ENCODE results near the gene TM4SF4. TPM values are rescaled to one million over a fixed set of nuclear protein-coding genes. Genes with fewer than 3 reads are reported as not detected.

TM4SF4 gene
- total RNA-seq, 6 experiments from 2014 or later = 210 to 473 (median 316) TPM

- peak overlapping the region in 2 of 3 donors; percentile 29 to 35 for H3K27ac ChIP-seq
- peak; percentile 83 to 94 (median 89) for DNase-seq
Observed at GRCh38 chr3:149536429-149536828, 61.9 kb downstream of the TM4SF4 start.

GRCh38 chr3:149538371-149538770 is 63.9 kb downstream of the TM4SF4 start:
- H3K4me3 ChIP-seq = no peak overlapping the region
- no peaks in the 10 kb centered on the region for H3K27me3 ChIP-seq
- H3K9me3 ChIP-seq = no peaks in the 10 kb centered on the region
- ATAC-seq = no peak
- TF ChIP-seq, protein P1, sequence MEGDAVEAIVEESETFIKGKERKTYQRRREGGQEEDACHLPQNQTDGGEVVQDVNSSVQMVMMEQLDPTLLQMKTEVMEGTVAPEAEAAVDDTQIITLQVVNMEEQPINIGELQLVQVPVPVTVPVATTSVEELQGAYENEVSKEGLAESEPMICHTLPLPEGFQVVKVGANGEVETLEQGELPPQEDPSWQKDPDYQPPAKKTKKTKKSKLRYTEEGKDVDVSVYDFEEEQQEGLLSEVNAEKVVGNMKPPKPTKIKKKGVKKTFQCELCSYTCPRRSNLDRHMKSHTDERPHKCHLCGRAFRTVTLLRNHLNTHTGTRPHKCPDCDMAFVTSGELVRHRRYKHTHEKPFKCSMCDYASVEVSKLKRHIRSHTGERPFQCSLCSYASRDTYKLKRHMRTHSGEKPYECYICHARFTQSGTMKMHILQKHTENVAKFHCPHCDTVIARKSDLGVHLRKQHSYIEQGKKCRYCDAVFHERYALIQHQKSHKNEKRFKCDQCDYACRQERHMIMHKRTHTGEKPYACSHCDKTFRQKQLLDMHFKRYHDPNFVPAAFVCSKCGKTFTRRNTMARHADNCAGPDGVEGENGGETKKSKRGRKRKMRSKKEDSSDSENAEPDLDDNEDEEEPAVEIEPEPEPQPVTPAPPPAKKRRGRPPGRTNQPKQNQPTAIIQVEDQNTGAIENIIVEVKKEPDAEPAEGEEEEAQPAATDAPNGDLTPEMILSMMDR (IDR thresholded peaks at IDR 0.05) = no peak
- TF ChIP-seq POLR2A (IDR thresholded peaks at IDR 0.05) = no peak
- peaks cover 0 to 13% (median 8%) of the 10 kb centered on the region in 4 donors for H3K4me1 ChIP-seq
- WGBS (ENCODE audit: insufficient coverage, low coverage, low lambda C conversion rate, missing lambda C conversion rate) = 100% methylated on average over 1 of the region's 1 CpG
- H3K27ac ChIP-seq = no peak overlapping the region
- intact Hi-C loops (cut with DNase I) = no loop called here
- H3K36me3 ChIP-seq = no peaks in the 10 kb centered on the region
- no peak for DNase-seq

More at GRCh38 chr3:149536429-149536828, 61.9 kb downstream of the TM4SF4 start:
- Histone ChIP-seq H3K27me3 (no peaks in the 10 kb centered on the region), H3K4me3 (peak overlapping the region in 1 of 3 donors; percentile 7), H3K9me3 (no peaks in the 10 kb centered on the region), H3K4me1 (peaks cover 0 to 13% (median 8%) of the 10 kb centered on the region in 4 donors), H3K36me3 (no peaks in the 10 kb centered on the region)
- intact Hi-C loops (cut with DNase I) = no loop called here
- WGBS (ENCODE audit: insufficient coverage, low coverage, low lambda C conversion rate, missing lambda C conversion rate) = 23% methylated on average over 7 of the region's 11 CpGs
- ATAC-seq = peak; percentile 93 to 97 (median 96)
- TF ChIP-seq POLR2A (IDR thresholded peaks at IDR 0.05) = no peak
- TF ChIP-seq, protein P1 (IDR thresholded peaks at IDR 0.05) = no peak

- no peak for DNase-seq
- no peak for ATAC-seq
- Histone ChIP-seq H3K9me3 (no peaks in the 10 kb centered on the region), H3K4me1 (peaks cover 0 to 10% (median 5%) of the 10 kb centered on the region in 4 donors), H3K27me3 (no peaks in the 10 kb centered on the region), H3K27ac (no peak overlapping the region), H3K36me3 (no peaks in the 10 kb centered on the region), H3K4me3 (no peak overlapping the region)
- 34% methylated on average over 3 of the region's 3 CpGs for WGBS (ENCODE audit: insufficient coverage, low coverage, low lambda C conversion rate, missing lambda C conversion rate)
- TF ChIP-seq, protein P1 (IDR thresholded peaks at IDR 0.05) = no peak
- TF ChIP-seq POLR2A (IDR thresholded peaks at IDR 0.05) = no peak
- intact Hi-C loops (cut with DNase I) = no loop called here
Observed at GRCh38 chr3:149541091-149541491, 66.6 kb downstream of the TM4SF4 start.

DNA sequence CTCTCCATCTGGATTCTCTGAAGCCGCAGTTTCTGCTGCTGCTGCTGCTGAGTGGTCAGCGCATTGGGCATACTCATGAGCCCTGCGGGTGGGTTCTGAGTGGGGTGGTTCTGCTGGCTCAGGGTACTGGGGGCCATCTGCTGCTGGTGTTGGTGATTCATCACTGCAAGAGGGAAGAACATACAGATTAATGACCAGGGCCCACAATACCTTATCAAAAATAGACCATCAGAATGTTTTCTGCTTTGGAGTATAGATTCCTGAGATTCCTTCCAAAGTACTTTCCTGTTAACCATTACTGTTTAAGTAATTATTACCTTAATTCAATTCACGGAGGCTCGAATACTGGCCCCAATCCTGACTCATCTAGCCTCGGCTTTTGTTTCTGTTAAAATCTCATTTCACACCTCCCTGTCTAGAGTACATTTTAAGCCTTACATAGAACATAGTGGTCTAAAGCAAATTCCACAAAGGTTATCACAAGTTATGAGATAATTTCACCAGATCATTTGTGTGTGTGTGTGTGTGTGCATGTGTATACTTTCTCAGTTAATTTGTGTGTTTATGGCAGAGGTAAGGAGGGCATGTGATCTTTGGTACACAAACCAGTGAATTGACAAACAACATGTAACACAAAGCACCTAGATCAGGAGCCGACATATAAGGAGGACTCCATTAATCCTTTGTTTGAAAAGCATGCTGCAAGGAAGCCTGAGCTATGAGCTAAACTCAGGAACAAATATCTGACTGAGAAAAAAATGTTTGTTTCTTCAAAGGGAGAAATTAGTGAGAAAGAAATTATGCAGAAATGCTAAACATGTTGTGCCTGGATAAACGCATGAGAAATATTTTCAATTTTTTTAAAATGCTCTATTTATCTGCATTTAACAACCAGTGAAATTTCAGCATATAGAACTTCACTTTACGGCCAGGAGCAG is 68.1 kb downstream of the TM4SF4 start:
- no peak overlapping the region for H3K4me3 ChIP-seq
- no peaks in the 10 kb centered on the region for H3K9me3 ChIP-seq
- H3K36me3 ChIP-seq = no peaks in the 10 kb centered on the region
- no peak for TF ChIP-seq POLR2A (IDR thresholded peaks at IDR 0.05)
- TF ChIP-seq, protein P1 (IDR thresholded peaks at IDR 0.05) = no peak
- no peak overlapping the region for H3K27ac ChIP-seq
- peak in 3 of 4 donors; percentile 11 to 36 (median 25) for ATAC-seq
- 58% methylated on average over 7 of the region's 9 CpGs for WGBS (ENCODE audit: insufficient coverage, low coverage, low lambda C conversion rate, missing lambda C conversion rate)
- no peak for DNase-seq
- no peaks in the 10 kb centered on the region for H3K4me1 ChIP-seq
- H3K27me3 ChIP-seq = no peaks in the 10 kb centered on the region
- intact Hi-C loops (cut with DNase I) = no loop called here
